B cell (primary cell): ENCODE results near the gene GBA3. TPM values are rescaled to one million over a fixed set of nuclear protein-coding genes. Genes with fewer than 3 reads are reported as not detected.

ENCODE experiments used
- ATAC-seq: fragments of 200-7000 bp; cut with Tn5 transposase; one replicate; pipeline ENCODE4 v1.10.0; 2021; ENCODE audit warnings: low read depth, mild to moderate bottlenecking, moderate number of reproducible peaks, moderate library complexity
- CTCF ChIA-PET: fragments of 350-600 bp; sonication (Branson Sonifier 250); formaldehyde crosslinking; loops from one replicate; lab custom pipeline; 2021; ENCODE audit warnings: antibody characterized with exemption, inconsistent platforms; lab: Charles Lee
- POLR2A ChIA-PET: fragments of 350-600 bp; sonication (Branson Sonifier 250); formaldehyde crosslinking; loops from one replicate; lab custom pipeline; 2021; ENCODE audit warnings: antibody characterized with exemption; lab: Charles Lee
- DNase-seq: peaks from one replicate; pipeline ENCODE4 v3.0.0; 2013
- H2AFZ ChIP-seq: 2 replicates; pipeline ENCODE4 v1.6.1; 2012; ENCODE audit warnings: mild to moderate bottlenecking, low read depth, low read length; ENCODE audit not compliant: insufficient read depth, poor library complexity, severe bottlenecking
- H3K27ac ChIP-seq, 2 donors: 1 replicate in 1 of 2; 2 replicates in 1 of 2; pipeline ENCODE4 v1.5.1; 2012 to 2013; ENCODE audit warnings: low read length in 2 of 2, mild to moderate bottlenecking in 2 of 2, moderate library complexity in 1 of 2
- H3K27me3 ChIP-seq, 4 experiments: fragments of 200-600 bp in 1 of 4; sonication (generic) in 1 of 4; replicated peaks in 1 of 4; 1 replicate in 2 of 4; 2 replicates in 2 of 4; pipeline versions ENCODE4 v1.6.1 to v1.7.0; 2013 to 2016; ENCODE audit warnings: low read length in 3 of 4, mild to moderate bottlenecking in 2 of 4, mixed read lengths in 1 of 4, moderate library complexity in 1 of 4; ENCODE audit not compliant: insufficient read depth in 4 of 4, control insufficient read depth in 3 of 4; ENCODE audit errors: control extremely low read depth in 1 of 4
- H3K36me3 ChIP-seq, 2 experiments: replicated peaks in 1 of 2; 1 replicate in 1 of 2; 2 replicates in 1 of 2; pipeline versions ENCODE4 v1.6.1 to v1.7.1; 2013; ENCODE audit warnings: low read length in 1 of 2; ENCODE audit not compliant: insufficient read depth in 2 of 2, control insufficient read depth in 1 of 2; ENCODE audit errors: control extremely low read depth in 1 of 2, extremely low read depth in 1 of 2
- H3K4me1 ChIP-seq, 2 donors: fragments of 200-600 bp in 1 of 2; sonication (generic) in 1 of 2; 1 replicate in 1 of 2; 2 replicates in 1 of 2; pipeline versions ENCODE4 v1.5.1 to v1.6.1; 2013 to 2017; ENCODE audit warnings: low read length in 2 of 2; ENCODE audit not compliant: control insufficient read depth in 2 of 2, insufficient read depth in 2 of 2
- H3K4me2 ChIP-seq: replicated peaks from 2 replicates; pipeline ENCODE3; 2012; ENCODE audit warnings: mild to moderate bottlenecking, low read depth, low read length; ENCODE audit not compliant: poor library complexity, severe bottlenecking
- H3K4me3 ChIP-seq, 5 experiments: fragments of 200-600 bp in 1 of 5; sonication (generic) in 1 of 5; 1 replicate in 3 of 5; 2 replicates in 2 of 5; pipeline versions ENCODE4 v1.5.1 to v1.7.0; 2011 to 2016; ENCODE audit warnings: low read length in 4 of 5, mild to moderate bottlenecking in 4 of 5, low read depth in 2 of 5, control low read depth in 1 of 5, moderate library complexity in 1 of 5; ENCODE audit not compliant: insufficient read depth in 1 of 5; ENCODE audit errors: control extremely low read depth in 1 of 5, extremely low read depth in 1 of 5
- H3K79me2 ChIP-seq: fragments of 200-600 bp; sonication (generic); one replicate; pipeline ENCODE4 v1.6.0; 2016; ENCODE audit warnings: low read length; ENCODE audit not compliant: control insufficient read depth, insufficient read depth
- H3K9ac ChIP-seq: fragments of 200-600 bp; sonication (generic); 2 replicates; pipeline ENCODE4 v1.6.1; 2017; ENCODE audit warnings: mild to moderate bottlenecking, low read length, moderate library complexity
- H3K9me3 ChIP-seq, 3 donors: one replicate each; pipeline versions ENCODE4 v1.6.1 to v1.7.1; 2013; ENCODE audit warnings: low read length in 2 of 3; ENCODE audit not compliant: control insufficient read depth in 2 of 3, insufficient read depth in 1 of 3; ENCODE audit errors: control extremely low read depth in 1 of 3
- H4K20me1 ChIP-seq: 2 replicates; pipeline ENCODE4 v1.6.0; 2012; ENCODE audit warnings: mild to moderate bottlenecking, low read length; ENCODE audit not compliant: insufficient read depth, control insufficient read depth, poor library complexity, severe bottlenecking
- H3K27ac Mint-ChIP-seq: one replicate; pipeline ENCODE4 v1.8.0; 2021; ENCODE audit warnings: mixed read lengths
- H3K27me3 Mint-ChIP-seq: one replicate; pipeline ENCODE4 v1.8.0; 2021; ENCODE audit warnings: mixed read lengths
- H3K4me1 Mint-ChIP-seq: one replicate; pipeline ENCODE4 v1.8.0; 2021; ENCODE audit warnings: mixed read lengths
- H3K4me3 Mint-ChIP-seq: one replicate; pipeline ENCODE4 v1.8.0; 2021; ENCODE audit warnings: mixed read lengths
- H3K9me3 Mint-ChIP-seq: one replicate; pipeline ENCODE4 v1.8.0; 2022; ENCODE audit warnings: mixed read lengths; ENCODE audit not compliant: insufficient read depth
- CTCF ChIP-seq: fragments of 200-600 bp; IDR thresholded peaks from one replicate; pipeline ENCODE4 v1.8.0; 2022; ENCODE audit warnings: antibody characterized with exemption, mild to moderate bottlenecking
- EZH2 ChIP-seq: IDR thresholded peaks from 2 replicates; pipeline ENCODE4 v1.6.1; 2012; ENCODE audit warnings: borderline replicate concordance, low read depth, mild to moderate bottlenecking, moderate library complexity, low read length; ENCODE audit not compliant: insufficient read depth, poor library complexity, severe bottlenecking
- WGBS: methylation state at CpG from one replicate; pipeline ENCODE4 v1.1.5; 2013; ENCODE audit warnings: missing lambda C conversion rate; ENCODE audit not compliant: insufficient coverage; 5-methylcytosine and 5-hydroxymethylcytosine counted together
- intact Hi-C: fragments of 100-400 bp; cut with micrococcal nuclease; formaldehyde crosslinking; loops from one replicate; pipeline ENCODE4 v1.10.0; 2022
- polyA minus RNA-seq: library from RNA; depleted of rRNA, polyadenylated mRNA; stranded (reverse); fragments of >200 nt; gene quantifications from 2 replicates; pipeline ENCODE4 v1.2.3, GENCODE V29; 2012
- polyA plus RNA-seq: library from polyadenylated mRNA; depleted of rRNA; stranded (reverse); fragments of >200 nt; gene quantifications from 2 replicates; pipeline ENCODE4 v1.2.3, GENCODE V29; 2012
- total RNA-seq, 2 donors: library from RNA; stranded (reverse); fragments of 120-200 nt in 1 of 2; gene quantifications; 1 replicate in 1 of 2; 2 replicates in 1 of 2; pipeline versions ENCODE4 v1.2.3 to v1.2.4, GENCODE V29; 2013 to 2022

The GBA3 gene
- total RNA-seq (not detected in 2 replicates), polyA plus RNA-seq (not detected in 2 replicates), polyA minus RNA-seq (0.14 TPM in 1 of 2 replicates, not detected in the other)
- not detected for total RNA-seq (2013)

- H3K27me3 ChIP-seq = no peaks in the 10 kb centered on the region
- Mint-ChIP-seq H3K27ac (no peak within 1 kb of the TSS), H3K9me3 (no peaks in the 10 kb centered on the region), H3K4me3 (no peak within 1 kb of the TSS), H3K27me3 (no peaks in the 10 kb centered on the region), H3K4me1 (no peaks in the 10 kb centered on the region)
- ATAC-seq = no peak
- ChIA-PET CTCF (interaction anchor here (0.9 kb wide), 1 partner anchor 8 kb away, joined by 3 read pairs; no protein-coding TSS in a partner anchor), POLR2A (no interaction called here)
- no peak within 1 kb of the TSS for H3K9ac ChIP-seq
- intact Hi-C loops = loop anchor here (10.0 kb wide), 1 partner anchor 288 kb away; no protein-coding TSS in a partner anchor
- H3K4me2 ChIP-seq = no peak within 1 kb of the TSS
- 88% methylated on average over 1 of the region's 1 CpG for WGBS
- H3K79me2 ChIP-seq = no peaks in the 10 kb centered on the region
- no peaks in the 10 kb centered on the region for H4K20me1 ChIP-seq
- H3K27ac ChIP-seq = no peak within 1 kb of the TSS
- H3K9me3 ChIP-seq = no peaks in the 10 kb centered on the region
- TF ChIP-seq CTCF (no peak), EZH2 (no peak)
- no peak within 1 kb of the TSS for H2AFZ ChIP-seq
- no peaks in the 10 kb centered on the region for H3K36me3 ChIP-seq
- H3K4me3 ChIP-seq = no peak within 1 kb of the TSS
- H3K4me1 ChIP-seq = no peaks in the 10 kb centered on the region
- no peak for DNase-seq
Measured at GRCh38 chr4:22692736-22693135, at the start of gene GBA3. GBA3 (plus strand) TSS chr4:22692937.

- ATAC-seq = no peak
- no peak overlapping the region for H3K27ac Mint-ChIP-seq
- H3K9me3 ChIP-seq = peaks cover 2 to 5% (median 5%) of the 10 kb centered on the region in 3 donors
- H3K79me2 ChIP-seq = no peaks in the 10 kb centered on the region
- WGBS = 75% methylated on average over 2 of the region's 4 CpGs
- H3K36me3 ChIP-seq = no peaks in the 10 kb centered on the region
- ChIA-PET CTCF (no interaction called here), POLR2A (no interaction called here)
- H3K4me1 Mint-ChIP-seq = no peaks in the 10 kb centered on the region
- H3K27ac ChIP-seq = no peak overlapping the region
- H3K4me3 ChIP-seq = no peak overlapping the region
- no peak overlapping the region for H3K4me3 Mint-ChIP-seq
- H3K9ac ChIP-seq = no peak overlapping the region
- no peak for DNase-seq
- H4K20me1 ChIP-seq = no peaks in the 10 kb centered on the region
- TF ChIP-seq EZH2 = no peak
- no peak for TF ChIP-seq CTCF
- no peak overlapping the region for H3K4me2 ChIP-seq
- intact Hi-C loops = no loop called here
- no peaks in the 10 kb centered on the region for H3K27me3 ChIP-seq
- H3K4me1 ChIP-seq = no peaks in the 10 kb centered on the region
- H3K27me3 Mint-ChIP-seq = no peaks in the 10 kb centered on the region
- no peak overlapping the region for H2AFZ ChIP-seq
- H3K9me3 Mint-ChIP-seq = no peaks in the 10 kb centered on the region
Measured at GRCh38 chr4:22643952-22644351, 48.8 kb upstream of the GBA3 start.
